Measurements from ENCODE around the gene ETS1.
A peak's percentile ranks its signal among the peaks of the same experiment; 100 is the strongest.

Gene ETS1, protein sequence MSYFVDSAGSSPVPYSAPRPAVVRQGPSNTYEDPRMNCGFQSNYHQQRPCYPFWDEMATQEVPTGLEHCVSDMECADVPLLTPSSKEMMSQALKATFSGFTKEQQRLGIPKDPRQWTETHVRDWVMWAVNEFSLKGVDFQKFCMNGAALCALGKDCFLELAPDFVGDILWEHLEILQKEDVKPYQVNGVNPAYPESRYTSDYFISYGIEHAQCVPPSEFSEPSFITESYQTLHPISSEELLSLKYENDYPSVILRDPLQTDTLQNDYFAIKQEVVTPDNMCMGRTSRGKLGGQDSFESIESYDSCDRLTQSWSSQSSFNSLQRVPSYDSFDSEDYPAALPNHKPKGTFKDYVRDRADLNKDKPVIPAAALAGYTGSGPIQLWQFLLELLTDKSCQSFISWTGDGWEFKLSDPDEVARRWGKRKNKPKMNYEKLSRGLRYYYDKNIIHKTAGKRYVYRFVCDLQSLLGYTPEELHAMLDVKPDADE

DNA sequence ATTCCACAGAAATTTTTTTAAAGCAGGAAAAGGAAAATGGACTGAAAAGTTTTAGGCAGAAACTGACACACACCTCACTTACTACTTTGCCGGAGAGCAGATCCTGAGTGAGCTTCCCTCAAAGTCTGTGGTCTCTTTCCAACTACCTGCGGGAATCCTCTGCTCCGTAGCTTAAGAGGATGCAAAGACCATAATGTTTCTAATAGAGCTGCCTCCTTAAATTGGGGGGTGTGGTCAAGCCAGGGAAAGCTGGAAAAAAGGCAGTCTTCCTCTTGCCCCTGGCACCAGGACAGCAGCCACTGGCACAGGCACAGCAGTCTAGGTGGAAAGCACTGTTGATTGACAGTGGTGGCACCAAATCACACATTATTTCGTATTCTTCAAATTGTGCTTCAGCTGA is at the start of gene ETS1:
TSS of gene ETS1 (minus strand) at position 144 of the 400 bp plus-strand sequence. CDS start 14,428 bp downstream, outside the sequence.
- no peak for DNase-seq (ENCODE audit: low spot score)

DNA sequence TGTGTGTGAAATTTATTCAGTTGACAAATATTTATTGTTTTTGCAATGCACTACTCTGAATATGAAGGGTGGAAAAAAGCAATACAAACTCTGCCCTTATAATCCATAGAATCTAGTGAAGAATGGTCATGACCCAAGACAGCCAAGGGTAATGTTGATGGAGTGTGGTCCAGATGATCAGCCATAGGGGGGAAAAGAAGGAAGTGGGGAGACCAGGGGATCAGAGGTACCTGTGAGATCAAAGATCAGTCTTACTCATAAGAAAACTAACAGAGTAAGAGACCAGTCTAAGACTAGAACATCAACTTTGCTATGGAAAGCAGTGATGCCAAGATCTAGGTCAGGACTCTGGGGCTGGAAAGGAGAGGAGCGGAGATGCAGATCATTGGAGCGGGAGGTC is 47.0 kb upstream of the ETS1 start:
- DNase-seq (ENCODE audit: low spot score) = no peak

DNA sequence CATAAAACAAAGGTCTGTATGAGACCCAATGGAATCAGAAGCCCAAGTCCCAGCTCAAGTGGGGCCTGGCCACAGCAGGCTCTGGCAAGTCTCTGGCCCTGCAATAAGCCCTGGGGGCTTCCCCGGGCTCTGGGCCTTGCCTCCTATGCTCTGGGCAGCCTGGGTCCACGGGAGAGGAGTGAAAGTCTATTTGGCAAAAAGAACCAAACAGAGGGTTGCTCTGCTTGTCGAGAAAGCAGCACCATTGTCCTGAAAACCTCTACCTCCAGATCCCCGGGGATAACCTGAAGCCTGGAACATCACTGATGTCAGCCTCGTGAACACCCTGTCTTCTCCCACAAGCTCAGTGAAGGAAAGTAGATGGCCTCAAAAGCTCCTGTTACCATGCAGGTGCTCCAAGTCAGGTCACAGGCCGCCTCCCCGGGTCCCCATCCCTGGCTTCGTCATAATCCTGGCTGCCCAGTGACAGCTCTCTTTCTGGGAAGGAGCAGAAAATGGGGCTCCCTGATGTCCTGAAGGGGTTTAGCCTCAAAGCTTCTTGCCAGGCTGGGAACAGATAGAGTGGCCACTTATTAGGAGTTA is 46.1 kb upstream of the ETS1 start:
- DNase-seq (ENCODE audit: low spot score) = no peak

DNA sequence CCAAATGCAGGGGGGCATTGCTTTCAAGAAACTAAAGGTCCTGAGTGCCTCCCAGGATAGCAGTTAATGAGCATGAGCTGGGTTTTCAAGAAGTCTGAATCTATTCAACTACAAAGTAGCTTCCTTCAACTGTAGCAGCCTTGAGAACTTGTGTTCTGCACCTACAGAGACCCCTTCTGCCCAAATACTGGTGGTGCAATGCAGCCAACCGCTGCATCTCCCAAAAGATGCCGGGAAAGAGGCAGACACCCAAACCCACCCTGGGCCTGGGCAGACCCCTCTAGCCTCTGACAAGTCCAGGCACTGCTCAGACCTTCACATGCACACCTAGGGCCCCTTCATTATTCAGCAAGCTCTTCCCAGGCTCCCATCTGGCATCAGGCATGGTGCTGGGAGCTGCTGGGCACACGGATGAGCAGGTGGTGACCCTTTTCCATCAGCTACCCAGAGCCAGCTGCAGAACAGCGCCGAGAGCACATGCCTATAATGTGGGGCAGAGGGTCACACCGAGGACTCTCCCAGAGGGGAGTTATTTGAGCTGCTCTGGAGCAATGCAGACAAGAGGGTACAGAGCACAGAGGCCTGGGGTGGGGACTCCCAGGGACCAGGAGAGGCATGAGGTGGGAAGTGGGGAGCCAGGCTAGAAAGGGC is 44.9 kb upstream of the ETS1 start:
- no peak for DNase-seq (ENCODE audit: low spot score)

DNA sequence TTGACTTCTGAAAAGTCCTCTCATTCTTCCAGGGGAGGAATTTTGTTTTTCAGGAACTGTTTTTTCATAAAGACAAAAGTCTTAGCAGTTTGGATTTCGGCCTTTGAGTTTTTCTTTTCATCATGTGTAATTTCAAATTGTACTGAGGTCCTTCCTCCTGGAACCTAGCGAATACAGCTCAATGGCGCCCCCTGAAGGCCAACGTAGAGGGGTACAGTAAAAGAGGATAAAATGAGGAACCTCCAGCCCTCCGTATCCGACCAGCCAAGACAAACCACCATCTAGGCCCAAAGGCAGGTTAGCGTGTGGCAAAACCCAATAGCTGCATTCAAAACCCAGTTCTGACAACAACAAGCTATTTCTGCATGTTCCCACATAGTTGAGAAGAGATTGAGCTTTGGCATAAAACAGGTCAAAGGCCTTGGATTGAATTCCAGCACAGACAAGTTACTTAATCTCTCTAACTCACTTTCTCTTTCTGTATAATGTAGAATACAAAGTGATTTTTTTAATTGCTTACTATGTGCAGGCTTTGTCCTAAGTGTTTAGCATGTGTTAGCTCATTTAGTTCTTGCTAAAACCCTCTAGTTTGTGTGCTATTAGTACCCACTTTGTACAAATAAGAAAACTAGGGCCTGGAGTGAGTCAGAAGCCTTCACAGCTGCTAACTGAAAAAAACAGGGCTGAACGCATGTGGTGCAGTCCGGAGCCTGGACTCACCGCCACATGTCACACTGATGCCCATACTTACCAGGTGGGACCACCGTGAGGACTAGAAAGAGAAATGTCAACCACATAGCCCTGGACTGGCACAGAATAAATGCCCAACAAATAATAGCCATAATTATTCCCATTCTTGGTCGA is 43.2 kb upstream of the ETS1 start:
- peak; percentile 65 for DNase-seq (ENCODE audit: low spot score)

DNA sequence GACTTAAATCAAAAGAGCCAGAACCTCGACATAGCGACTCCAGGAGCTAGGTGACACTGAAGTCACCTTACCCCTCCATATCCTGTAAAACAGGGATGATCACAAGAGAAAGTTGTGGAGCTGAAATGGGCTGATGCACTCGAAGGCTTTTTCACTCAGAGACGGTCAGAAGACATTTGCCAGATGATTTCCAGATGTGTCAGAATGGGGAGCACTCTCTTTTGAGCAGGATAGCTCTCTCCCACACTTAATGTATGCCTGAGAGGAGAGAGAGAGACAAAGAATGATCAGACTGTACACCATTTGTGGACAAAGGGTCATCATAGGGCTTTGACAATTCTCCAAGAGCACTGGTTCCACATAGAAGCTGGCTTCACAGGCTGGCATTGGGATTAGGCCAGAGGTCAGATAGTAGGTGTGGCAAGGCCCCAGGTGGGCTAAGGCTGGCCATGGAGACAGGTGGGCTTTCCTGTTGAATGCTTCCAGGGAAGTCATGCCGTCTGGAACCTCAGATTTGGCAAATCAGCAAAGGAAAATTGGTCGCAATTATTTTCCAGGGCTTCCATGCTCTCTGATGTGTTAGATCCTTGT is 42.3 kb upstream of the ETS1 start:
- DNase-seq (ENCODE audit: low spot score) = no peak

DNA sequence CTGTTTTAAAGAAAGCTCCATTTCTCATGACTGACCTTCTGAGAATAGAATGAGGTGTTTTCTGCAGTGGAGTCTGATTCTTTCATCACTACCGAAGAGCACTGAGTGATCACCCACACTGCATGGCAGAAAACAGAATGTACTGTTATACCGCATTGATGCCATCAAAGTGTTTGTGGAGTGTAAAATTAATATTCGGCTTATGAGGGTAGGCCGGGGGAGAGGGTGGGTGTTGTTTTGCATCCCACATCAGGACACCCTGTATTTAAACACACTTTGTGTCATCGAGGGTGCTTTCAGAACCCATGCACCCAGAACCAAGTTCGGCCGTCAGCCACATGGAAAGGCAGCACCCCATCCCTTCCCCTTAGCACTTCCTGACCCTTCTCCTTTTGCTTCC is 41.3 kb upstream of the ETS1 start:
- no peak for DNase-seq (ENCODE audit: low spot score)

DNA sequence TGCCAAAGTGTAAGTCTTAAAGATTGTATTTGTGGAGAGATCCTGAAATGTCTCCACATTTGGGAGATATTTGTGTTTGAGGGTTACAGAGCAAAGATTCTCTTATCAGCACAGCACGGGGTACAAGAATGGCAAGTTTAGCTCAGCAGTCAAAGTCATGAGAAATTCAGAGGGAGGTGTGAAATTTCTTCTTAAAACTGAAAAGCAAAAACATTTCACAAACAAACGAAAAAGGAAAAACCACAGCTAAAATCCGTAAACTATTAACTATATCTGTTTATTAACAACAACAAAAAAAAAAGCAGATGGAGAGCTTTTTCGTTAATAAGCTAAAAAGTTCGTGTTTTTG is 40.9 kb upstream of the ETS1 start:
- DNase-seq (ENCODE audit: low spot score) = no peak

GRCh38 chr11:128627666-128628324 is 40.4 kb upstream of the ETS1 start:
- DNase-seq (ENCODE audit: low spot score) = no peak

DNA sequence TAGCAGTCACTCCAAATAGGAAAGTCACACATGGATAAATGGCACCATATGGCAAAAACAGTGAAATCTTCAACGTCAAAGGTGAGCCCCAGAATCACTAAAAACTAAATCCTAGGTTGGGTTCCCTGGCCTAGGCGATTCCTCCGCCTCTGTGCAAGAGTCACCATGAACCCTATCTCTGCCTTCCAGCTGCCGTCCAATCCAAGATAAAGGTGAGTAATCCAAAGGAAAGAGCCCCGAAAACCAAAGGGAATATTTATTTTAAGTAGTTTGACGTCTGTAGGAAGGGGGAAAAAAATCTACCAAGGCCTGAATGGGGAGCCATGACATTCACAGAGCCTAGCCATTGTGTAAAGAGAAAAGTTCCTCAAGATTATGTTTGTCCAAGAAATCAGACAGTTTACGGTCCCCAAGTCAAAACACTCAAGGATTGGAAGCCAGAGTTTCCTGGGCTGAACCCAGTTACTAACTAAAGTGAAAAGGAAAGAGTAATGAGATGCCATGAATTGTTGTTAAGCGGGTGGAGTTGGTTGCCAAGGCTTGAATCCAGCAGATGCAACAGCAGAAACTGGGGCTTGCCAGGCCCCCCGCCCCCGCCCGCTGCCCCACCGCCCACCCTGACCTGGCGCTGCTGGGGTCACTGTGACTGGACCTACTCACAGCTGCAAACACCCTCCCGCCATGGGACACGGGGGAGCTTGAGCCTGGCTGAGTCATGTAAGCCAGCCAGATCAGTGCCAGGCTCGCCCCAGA is 39.7 kb upstream of the ETS1 start:
- DNase-seq (ENCODE audit: low spot score) = no peak

DNA sequence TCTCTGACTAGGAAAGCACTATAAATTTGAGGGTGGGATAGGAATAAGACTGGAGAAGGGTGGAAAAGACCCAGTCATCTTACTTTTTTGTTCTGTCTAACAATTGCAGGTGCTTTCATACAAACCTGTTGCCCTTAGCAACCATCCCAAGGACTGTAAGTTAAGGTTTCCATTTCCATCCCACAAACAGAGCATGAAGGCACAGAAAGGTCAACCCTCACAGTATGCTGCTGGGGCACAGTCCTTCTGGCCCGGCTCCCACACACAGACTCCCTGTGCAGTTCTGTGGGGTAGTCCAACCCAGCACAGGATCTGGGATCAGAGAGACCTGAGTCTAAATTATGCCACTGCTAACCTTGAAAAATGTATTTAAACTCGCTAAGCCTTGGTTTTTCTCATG is 38.4 kb upstream of the ETS1 start:
- DNase-seq (ENCODE audit: low spot score) = no peak

- no peak for DNase-seq (ENCODE audit: low spot score)
These were observed 38.0 kb upstream of the ETS1 start for GRCh38 chr11:128625326-128625725.

- no peak for DNase-seq (ENCODE audit: low spot score)
These were observed 37.2 kb upstream of the ETS1 start for GRCh38 chr11:128624269-128625175.

GRCh38 chr11:128623091-128623490 is 35.7 kb upstream of the ETS1 start:
- no peak for DNase-seq (ENCODE audit: low spot score)

GRCh38 chr11:128621601-128622501 is 34.5 kb upstream of the ETS1 start:
- no peak for DNase-seq (ENCODE audit: low spot score)

DNA sequence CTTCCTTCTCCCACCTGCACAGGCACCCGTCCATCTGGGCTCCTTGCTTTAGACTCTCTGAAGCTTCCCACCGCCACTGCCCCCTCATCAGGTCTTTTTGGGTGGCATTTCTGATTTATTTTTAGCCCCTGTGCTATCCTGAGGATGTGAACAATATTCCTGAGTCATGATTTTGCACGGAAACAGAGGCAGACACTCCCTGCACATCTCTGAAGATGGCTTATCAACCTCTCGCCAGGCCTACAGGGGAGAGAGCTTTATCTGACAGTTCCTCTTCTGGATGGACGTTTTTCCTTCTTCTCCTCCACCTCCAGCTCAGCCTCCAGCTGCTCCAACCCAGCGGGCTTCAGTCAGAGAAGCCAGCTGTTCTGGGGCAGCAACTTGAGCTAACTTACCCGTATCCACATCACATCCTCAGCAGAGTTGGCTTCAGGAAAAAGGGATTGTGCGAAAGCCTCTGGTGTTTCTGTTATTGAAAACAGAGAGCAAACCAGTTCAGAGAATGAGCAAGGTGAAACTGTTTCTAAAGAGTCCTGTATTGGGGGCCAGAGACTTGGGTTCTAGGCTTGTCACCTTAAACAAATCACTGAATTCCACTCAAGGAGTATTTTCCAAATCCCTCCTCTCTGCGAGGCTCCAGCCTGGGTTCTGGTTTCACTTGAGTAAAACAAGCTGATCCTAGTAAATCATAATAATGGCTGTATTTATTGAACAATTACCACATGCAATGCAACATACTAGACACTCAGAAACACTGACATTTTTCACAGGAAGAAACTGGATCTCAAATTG is 33.1 kb upstream of the ETS1 start:
- no peak for DNase-seq (ENCODE audit: low spot score)

- no peak for DNase-seq (ENCODE audit: low spot score)
These were observed 32.4 kb upstream of the ETS1 start for GRCh38 chr11:128619540-128620308.
